Measurements from ENCODE around the gene GRIP2.

DNA sequence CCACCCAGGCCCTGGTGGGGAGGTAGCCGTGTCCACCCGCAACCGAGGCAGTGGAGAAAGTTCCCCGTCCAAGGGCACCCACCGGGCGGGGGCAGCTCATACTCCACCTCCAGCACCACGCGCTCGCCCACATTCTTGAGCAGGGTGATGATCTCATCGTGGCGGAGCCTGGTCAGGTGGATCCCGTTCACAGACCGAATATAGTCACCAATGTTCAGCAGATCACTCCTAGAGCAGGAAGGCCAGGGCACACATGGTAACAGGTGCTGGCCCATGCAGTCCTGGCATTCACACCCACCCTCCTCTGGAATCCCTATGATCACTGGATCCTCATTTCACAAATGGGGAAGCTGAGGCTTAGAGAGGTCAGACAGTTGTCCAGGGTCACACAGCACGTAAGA lies 15.8 kb downstream of the GRIP2 start:
- TF ChIP-seq POLR2A (IDR thresholded peaks at IDR 0.05) = no peak
- TF ChIP-seq, protein P1, sequence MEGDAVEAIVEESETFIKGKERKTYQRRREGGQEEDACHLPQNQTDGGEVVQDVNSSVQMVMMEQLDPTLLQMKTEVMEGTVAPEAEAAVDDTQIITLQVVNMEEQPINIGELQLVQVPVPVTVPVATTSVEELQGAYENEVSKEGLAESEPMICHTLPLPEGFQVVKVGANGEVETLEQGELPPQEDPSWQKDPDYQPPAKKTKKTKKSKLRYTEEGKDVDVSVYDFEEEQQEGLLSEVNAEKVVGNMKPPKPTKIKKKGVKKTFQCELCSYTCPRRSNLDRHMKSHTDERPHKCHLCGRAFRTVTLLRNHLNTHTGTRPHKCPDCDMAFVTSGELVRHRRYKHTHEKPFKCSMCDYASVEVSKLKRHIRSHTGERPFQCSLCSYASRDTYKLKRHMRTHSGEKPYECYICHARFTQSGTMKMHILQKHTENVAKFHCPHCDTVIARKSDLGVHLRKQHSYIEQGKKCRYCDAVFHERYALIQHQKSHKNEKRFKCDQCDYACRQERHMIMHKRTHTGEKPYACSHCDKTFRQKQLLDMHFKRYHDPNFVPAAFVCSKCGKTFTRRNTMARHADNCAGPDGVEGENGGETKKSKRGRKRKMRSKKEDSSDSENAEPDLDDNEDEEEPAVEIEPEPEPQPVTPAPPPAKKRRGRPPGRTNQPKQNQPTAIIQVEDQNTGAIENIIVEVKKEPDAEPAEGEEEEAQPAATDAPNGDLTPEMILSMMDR (IDR thresholded peaks at IDR 0.05) = no peak
- no peak for TF ChIP-seq EP300 (IDR thresholded peaks at IDR 0.05)
- TF ChIP-seq POLR2AphosphoS5 (IDR thresholded peaks at IDR 0.05) = no peak
